ENCODE results near the gene PPP2R3A. TPM values are rescaled to one million over a fixed set of nuclear protein-coding genes. Genes with fewer than 3 reads are reported as not detected.

PPP2R3A gene
- total and polyA plus RNA-seq, 2 experiments from 2014 or later: 6.4 to 15.2 TPM

DNA sequence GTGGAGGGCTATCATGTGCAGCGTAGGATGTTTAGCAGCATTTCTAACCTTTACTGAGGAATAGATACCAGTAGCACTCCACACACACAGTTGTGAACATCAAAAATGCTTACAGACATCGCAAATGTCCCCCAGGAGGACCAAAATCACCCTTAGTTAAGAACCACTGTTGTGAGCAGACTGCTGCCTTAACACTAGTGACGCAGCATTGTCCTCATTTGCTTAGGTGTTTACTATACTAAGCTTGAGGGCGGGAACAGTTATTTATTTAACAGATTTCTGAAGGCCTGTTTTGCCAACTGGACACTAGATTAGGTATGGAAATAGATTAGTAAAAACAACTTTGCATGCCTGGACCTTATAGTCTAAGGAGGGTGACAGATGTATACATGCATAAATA is 2.3 kb downstream of the PPP2R3A start (continued):
- TF ChIP-seq, protein P1, sequence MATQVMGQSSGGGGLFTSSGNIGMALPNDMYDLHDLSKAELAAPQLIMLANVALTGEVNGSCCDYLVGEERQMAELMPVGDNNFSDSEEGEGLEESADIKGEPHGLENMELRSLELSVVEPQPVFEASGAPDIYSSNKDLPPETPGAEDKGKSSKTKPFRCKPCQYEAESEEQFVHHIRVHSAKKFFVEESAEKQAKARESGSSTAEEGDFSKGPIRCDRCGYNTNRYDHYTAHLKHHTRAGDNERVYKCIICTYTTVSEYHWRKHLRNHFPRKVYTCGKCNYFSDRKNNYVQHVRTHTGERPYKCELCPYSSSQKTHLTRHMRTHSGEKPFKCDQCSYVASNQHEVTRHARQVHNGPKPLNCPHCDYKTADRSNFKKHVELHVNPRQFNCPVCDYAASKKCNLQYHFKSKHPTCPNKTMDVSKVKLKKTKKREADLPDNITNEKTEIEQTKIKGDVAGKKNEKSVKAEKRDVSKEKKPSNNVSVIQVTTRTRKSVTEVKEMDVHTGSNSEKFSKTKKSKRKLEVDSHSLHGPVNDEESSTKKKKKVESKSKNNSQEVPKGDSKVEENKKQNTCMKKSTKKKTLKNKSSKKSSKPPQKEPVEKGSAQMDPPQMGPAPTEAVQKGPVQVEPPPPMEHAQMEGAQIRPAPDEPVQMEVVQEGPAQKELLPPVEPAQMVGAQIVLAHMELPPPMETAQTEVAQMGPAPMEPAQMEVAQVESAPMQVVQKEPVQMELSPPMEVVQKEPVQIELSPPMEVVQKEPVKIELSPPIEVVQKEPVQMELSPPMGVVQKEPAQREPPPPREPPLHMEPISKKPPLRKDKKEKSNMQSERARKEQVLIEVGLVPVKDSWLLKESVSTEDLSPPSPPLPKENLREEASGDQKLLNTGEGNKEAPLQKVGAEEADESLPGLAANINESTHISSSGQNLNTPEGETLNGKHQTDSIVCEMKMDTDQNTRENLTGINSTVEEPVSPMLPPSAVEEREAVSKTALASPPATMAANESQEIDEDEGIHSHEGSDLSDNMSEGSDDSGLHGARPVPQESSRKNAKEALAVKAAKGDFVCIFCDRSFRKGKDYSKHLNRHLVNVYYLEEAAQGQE (IDR thresholded peaks at IDR 0.05; ENCODE audit: unreplicated experiment): no peak
- TF ChIP-seq, protein P2, sequence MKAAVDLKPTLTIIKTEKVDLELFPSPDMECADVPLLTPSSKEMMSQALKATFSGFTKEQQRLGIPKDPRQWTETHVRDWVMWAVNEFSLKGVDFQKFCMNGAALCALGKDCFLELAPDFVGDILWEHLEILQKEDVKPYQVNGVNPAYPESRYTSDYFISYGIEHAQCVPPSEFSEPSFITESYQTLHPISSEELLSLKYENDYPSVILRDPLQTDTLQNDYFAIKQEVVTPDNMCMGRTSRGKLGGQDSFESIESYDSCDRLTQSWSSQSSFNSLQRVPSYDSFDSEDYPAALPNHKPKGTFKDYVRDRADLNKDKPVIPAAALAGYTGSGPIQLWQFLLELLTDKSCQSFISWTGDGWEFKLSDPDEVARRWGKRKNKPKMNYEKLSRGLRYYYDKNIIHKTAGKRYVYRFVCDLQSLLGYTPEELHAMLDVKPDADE (IDR thresholded peaks at IDR 0.05): no peak

DNA sequence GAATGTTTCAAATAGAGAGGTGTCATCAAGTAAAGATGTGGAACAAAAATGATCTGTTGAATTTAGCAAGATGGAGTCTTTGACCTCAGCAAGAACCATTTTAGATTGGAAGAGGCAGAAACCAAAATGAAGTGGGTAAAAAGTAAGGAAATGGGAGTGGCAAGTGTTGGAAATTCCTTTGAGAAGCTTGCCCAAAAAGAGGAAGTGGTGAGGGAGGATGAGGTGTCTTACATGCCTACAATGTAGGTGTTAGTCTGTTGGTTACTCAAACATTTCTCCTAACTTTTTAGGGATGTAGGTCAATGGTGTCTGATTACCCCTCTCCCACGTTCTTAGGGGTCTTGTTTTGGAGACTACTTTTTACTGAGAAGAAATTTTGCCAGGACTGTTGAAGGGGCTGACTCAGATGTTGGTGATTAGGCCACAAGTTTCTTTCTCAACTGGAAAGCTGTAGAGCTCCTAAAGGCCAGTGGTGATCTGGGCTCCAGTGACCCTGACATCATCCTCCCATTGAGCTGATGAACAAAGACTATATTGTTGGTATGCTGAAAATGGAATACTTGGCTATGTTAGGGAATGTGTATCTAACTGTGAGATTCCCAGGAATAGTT is 5.1 kb downstream of the PPP2R3A start:
- Histone ChIP-seq H3K27ac (ENCODE audit: low read depth) (no peak overlapping the region), H3F3A (replicated peaks; ENCODE audit: low read depth) (no peaks in the 10 kb centered on the region; the same call in 1 of the 2 replicates), H3K36me3 (ENCODE audit: insufficient read depth) (no peaks in the 10 kb centered on the region), H4K20me1 (replicated peaks; ENCODE audit: insufficient read depth) (peaks cover 5% of the 10 kb centered on the region; the same call in 1 of the 2 replicates), H3K27me3 (ENCODE audit: insufficient read depth) (no peaks in the 10 kb centered on the region), H3K4me1 (ENCODE audit: insufficient read depth) (peaks cover 38% of the 10 kb centered on the region), H3K4me2 (no peak overlapping the region), H3K4me3 (no peak overlapping the region), H3K79me2 (replicated peaks; ENCODE audit: insufficient read depth) (peaks cover 85% of the 10 kb centered on the region), H3K9me2 (ENCODE audit: insufficient read depth) (peaks cover 15% of the 10 kb centered on the region), H2AFZ (no peak overlapping the region)
- Mint-ChIP-seq H3K27me3 (ENCODE audit: insufficient read depth, low read depth, poor library complexity) (peaks cover 3% of the 10 kb centered on the region), H3K27ac (no peak overlapping the region), H3K4me1 (peaks cover 44% of the 10 kb centered on the region), H3K36me3 (ENCODE audit: low read depth) (no peaks in the 10 kb centered on the region; the same call in 1 of the 3 replicates), H3K9me3 (no peaks in the 10 kb centered on the region), H3K4me3 (no peak overlapping the region)
- no peak for ATAC-seq
- no peak for DNase-seq (ENCODE audit: low spot score)
- TF ChIP-seq, protein P3, sequence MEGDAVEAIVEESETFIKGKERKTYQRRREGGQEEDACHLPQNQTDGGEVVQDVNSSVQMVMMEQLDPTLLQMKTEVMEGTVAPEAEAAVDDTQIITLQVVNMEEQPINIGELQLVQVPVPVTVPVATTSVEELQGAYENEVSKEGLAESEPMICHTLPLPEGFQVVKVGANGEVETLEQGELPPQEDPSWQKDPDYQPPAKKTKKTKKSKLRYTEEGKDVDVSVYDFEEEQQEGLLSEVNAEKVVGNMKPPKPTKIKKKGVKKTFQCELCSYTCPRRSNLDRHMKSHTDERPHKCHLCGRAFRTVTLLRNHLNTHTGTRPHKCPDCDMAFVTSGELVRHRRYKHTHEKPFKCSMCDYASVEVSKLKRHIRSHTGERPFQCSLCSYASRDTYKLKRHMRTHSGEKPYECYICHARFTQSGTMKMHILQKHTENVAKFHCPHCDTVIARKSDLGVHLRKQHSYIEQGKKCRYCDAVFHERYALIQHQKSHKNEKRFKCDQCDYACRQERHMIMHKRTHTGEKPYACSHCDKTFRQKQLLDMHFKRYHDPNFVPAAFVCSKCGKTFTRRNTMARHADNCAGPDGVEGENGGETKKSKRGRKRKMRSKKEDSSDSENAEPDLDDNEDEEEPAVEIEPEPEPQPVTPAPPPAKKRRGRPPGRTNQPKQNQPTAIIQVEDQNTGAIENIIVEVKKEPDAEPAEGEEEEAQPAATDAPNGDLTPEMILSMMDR (conservative IDR thresholded peaks at IDR 0.05; ENCODE audit: low read depth in 2 of 2): no peak
- TF ChIP-seq CREB1 (CRISPR knock-in tag; IDR thresholded peaks at IDR 0.05; ENCODE audit: low read depth) (no peak), EZH2 (IDR thresholded peaks at IDR 0.05; ENCODE audit: low read depth, unreplicated experiment) (no peak), ZNF114 (CRISPR knock-in tag; IDR thresholded peaks at IDR 0.05) (no peak), NANOG (IDR thresholded peaks at IDR 0.05; ENCODE audit: borderline replicate concordance) (no peak), POLR2AphosphoS5 (IDR thresholded peaks at IDR 0.05; ENCODE audit: low read depth) (no peak), STAT1 (IDR thresholded peaks at IDR 0.05; ENCODE audit: unreplicated experiment) (no peak), ZNF331 (CRISPR knock-in tag; IDR thresholded peaks at IDR 0.05; ENCODE audit: low read depth) (no peak)
- TF ChIP-seq, protein P4, sequence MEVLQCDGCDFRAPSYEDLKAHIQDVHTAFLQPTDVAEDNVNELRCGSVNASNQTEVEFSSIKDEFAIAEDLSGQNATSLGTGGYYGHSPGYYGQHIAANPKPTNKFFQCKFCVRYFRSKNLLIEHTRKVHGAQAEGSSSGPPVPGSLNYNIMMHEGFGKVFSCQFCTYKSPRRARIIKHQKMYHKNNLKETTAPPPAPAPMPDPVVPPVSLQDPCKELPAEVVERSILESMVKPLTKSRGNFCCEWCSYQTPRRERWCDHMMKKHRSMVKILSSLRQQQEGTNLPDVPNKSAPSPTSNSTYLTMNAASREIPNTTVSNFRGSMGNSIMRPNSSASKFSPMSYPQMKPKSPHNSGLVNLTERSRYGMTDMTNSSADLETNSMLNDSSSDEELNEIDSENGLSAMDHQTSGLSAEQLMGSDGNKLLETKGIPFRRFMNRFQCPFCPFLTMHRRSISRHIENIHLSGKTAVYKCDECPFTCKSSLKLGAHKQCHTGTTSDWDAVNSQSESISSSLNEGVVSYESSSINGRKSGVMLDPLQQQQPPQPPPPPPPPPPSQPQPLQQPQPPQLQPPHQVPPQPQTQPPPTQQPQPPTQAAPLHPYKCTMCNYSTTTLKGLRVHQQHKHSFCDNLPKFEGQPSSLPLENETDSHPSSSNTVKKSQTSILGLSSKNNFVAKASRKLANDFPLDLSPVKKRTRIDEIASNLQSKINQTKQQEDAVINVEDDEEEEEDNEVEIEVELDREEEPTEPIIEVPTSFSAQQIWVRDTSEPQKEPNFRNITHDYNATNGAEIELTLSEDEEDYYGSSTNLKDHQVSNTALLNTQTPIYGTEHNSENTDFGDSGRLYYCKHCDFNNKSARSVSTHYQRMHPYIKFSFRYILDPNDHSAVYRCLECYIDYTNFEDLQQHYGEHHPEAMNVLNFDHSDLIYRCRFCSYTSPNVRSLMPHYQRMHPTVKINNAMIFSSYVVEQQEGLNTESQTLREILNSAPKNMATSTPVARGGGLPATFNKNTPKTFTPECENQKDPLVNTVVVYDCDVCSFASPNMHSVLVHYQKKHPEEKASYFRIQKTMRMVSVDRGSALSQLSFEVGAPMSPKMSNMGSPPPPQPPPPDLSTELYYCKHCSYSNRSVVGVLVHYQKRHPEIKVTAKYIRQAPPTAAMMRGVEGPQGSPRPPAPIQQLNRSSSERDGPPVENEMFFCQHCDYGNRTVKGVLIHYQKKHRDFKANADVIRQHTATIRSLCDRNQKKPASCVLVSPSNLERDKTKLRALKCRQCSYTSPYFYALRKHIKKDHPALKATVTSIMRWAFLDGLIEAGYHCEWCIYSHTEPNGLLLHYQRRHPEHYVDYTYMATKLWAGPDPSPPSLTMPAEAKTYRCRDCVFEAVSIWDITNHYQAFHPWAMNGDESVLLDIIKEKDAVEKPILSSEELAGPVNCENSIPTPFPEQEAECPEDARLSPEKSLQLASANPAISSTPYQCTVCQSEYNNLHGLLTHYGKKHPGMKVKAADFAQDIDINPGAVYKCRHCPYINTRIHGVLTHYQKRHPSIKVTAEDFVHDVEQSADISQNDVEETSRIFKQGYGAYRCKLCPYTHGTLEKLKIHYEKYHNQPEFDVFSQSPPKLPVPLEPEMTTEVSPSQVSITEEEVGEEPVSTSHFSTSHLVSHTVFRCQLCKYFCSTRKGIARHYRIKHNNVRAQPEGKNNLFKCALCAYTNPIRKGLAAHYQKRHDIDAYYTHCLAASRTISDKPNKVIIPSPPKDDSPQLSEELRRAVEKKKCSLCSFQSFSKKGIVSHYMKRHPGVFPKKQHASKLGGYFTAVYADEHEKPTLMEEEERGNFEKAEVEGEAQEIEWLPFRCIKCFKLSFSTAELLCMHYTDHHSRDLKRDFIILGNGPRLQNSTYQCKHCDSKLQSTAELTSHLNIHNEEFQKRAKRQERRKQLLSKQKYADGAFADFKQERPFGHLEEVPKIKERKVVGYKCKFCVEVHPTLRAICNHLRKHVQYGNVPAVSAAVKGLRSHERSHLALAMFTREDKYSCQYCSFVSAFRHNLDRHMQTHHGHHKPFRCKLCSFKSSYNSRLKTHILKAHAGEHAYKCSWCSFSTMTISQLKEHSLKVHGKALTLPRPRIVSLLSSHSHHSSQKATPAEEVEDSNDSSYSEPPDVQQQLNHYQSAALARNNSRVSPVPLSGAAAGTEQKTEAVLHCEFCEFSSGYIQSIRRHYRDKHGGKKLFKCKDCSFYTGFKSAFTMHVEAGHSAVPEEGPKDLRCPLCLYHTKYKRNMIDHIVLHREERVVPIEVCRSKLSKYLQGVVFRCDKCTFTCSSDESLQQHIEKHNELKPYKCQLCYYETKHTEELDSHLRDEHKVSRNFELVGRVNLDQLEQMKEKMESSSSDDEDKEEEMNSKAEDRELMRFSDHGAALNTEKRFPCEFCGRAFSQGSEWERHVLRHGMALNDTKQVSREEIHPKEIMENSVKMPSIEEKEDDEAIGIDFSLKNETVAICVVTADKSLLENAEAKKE (CRISPR knock-in tag; IDR thresholded peaks at IDR 0.05): no peak
- TF ChIP-seq, protein P2 (IDR thresholded peaks at IDR 0.05): no peak
